ENCODE measurements around the gene LACTB. TPM values are rescaled to one million over a fixed set of nuclear protein-coding genes. Genes with fewer than 3 reads are reported as not detected.
A peak's percentile ranks its signal among the peaks of the same experiment; 100 is the strongest.

Gene LACTB
- total and polyA plus RNA-seq, 12 donors: 15.4 to 68.2 (median 32.8) TPM

DNA sequence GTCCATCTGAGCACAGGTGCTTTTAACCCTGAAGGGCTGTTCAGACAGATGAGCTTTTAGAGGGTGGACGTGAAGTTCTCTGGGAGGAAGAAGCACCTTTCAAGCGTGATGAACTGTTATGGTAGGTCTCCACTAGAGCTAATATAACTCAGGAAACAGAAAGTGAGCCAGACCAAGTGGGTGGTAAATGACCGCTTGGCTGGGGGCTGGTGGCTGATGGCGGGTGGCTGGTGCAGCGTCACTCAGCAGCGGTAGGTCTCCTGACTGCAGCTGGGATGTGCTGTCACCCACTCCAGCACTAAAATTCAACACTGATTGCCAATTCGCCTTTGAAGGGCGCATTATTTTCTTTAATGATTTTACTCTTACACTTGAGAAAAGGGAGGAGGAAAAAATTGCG is 31.2 kb upstream of the LACTB start:
- Histone ChIP-seq H3K36me3 (replicated peaks in 1 of 2) (no peaks in the 10 kb centered on the region), H3K4me1 (replicated peaks in 1 of 2) (peaks cover 0 to 10% of the 10 kb centered on the region in 2 donors), H3K4me3 (no peak overlapping the region), H3K27me3 (no peaks in the 10 kb centered on the region), H3K9me3 (replicated peaks in 1 of 3) (no peaks in the 10 kb centered on the region), H3K27ac (no peak overlapping the region)
- WGBS, 4 donors: 92 to 97% (median 93%) methylated on average over 9 of the region's 9 CpGs
- intact Hi-C loops (cut with DNase I): loop anchor here (5.0 to 10.0 kb wide), 3 partner anchors 43 to 308 kb away; no protein-coding TSS in a partner anchor
- TF ChIP-seq POLR2A (IDR thresholded peaks at IDR 0.05): no peak
- TF ChIP-seq, protein P1, sequence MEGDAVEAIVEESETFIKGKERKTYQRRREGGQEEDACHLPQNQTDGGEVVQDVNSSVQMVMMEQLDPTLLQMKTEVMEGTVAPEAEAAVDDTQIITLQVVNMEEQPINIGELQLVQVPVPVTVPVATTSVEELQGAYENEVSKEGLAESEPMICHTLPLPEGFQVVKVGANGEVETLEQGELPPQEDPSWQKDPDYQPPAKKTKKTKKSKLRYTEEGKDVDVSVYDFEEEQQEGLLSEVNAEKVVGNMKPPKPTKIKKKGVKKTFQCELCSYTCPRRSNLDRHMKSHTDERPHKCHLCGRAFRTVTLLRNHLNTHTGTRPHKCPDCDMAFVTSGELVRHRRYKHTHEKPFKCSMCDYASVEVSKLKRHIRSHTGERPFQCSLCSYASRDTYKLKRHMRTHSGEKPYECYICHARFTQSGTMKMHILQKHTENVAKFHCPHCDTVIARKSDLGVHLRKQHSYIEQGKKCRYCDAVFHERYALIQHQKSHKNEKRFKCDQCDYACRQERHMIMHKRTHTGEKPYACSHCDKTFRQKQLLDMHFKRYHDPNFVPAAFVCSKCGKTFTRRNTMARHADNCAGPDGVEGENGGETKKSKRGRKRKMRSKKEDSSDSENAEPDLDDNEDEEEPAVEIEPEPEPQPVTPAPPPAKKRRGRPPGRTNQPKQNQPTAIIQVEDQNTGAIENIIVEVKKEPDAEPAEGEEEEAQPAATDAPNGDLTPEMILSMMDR (IDR thresholded peaks at IDR 0.05): no peak
- DNase-seq: no peak

GRCh38 chr15:63090887-63091286 is 30.8 kb upstream of the LACTB start:
- Histone ChIP-seq H3K27ac (no peak overlapping the region), H3K36me3 (replicated peaks in 1 of 2) (no peaks in the 10 kb centered on the region), H3K4me1 (replicated peaks in 1 of 2) (peaks cover 0 to 10% of the 10 kb centered on the region in 2 donors), H3K9me3 (replicated peaks in 1 of 3) (no peaks in the 10 kb centered on the region), H3K27me3 (no peaks in the 10 kb centered on the region), H3K4me3 (no peak overlapping the region)
- DNase-seq: no peak
- intact Hi-C loops (cut with DNase I): loop anchor here (5.0 to 10.0 kb wide), 3 partner anchors 44 to 309 kb away; no protein-coding TSS in a partner anchor
- WGBS, 4 donors: 88 to 94% (median 91%) methylated on average over 9 to 10 of the region's 10 CpGs
- no peak for TF ChIP-seq POLR2A (IDR thresholded peaks at IDR 0.05)
- TF ChIP-seq, protein P1 (IDR thresholded peaks at IDR 0.05): no peak

DNA sequence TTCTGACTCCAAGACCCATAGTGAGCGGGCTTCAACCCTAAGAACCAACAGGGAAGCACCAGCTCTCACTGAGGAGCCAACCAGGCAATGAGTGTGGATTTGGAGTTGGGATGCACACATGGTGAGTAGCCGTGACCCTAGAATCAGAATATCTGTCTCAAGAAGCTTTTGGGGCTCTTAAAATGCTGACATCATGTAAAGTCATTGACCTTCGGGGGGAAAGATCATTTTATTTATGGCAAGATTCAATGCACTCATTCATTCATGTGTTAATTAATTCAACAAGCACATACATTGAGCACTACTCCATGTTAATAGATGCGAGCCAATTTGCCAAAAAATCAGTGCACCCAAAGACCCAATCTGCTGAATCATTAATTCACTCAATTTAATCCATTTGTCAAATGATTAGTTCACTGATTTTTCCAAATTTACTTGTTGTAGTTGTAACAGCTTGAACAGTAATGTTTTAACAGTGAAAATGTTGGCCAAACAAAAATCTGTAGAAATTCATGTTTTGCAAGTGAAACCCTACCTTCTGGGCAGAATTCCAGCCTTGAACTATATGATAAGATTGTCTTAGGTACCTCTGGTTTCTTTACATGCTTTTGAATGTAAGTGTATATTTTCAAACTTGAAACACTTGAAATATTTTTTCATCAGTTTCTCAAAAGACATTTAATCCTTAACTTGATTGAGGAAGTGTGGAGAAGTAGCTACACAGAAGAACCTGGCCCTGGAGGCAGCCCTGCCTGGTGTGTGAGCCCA is 29.8 kb upstream of the LACTB start:
- H3K36me3 ChIP-seq (replicated peaks in 1 of 2): no peaks in the 10 kb centered on the region
- TF ChIP-seq, protein P1 (IDR thresholded peaks at IDR 0.05): no peak
- no peak for TF ChIP-seq POLR2A (IDR thresholded peaks at IDR 0.05)
- intact Hi-C loops (cut with DNase I): loop anchor here (5.0 to 10.0 kb wide), 3 partner anchors 45 to 310 kb away; no protein-coding TSS in a partner anchor
- H3K4me1 ChIP-seq (replicated peaks in 1 of 2): peaks cover 0 to 10% of the 10 kb centered on the region in 2 donors
- 65 to 72% (median 67%) methylated on average over 4 of the region's 4 CpGs for WGBS, 4 donors
- H3K27ac ChIP-seq: no peak overlapping the region
- H3K4me3 ChIP-seq: no peak overlapping the region
- no peaks in the 10 kb centered on the region for H3K27me3 ChIP-seq
- no peaks in the 10 kb centered on the region for H3K9me3 ChIP-seq (replicated peaks in 1 of 3)
- no peak for DNase-seq

GRCh38 chr15:63093486-63094205 is 28.0 kb upstream of the LACTB start:
- intact Hi-C loops (cut with DNase I): loop anchor here (5.0 to 10.0 kb wide), 3 partner anchors 46 to 311 kb away; no protein-coding TSS in a partner anchor
- no peak for TF ChIP-seq POLR2A (IDR thresholded peaks at IDR 0.05)
- TF ChIP-seq, protein P1 (IDR thresholded peaks at IDR 0.05): peak; percentile 61 to 95 (median 93)
- no peaks in the 10 kb centered on the region for H3K9me3 ChIP-seq (replicated peaks in 1 of 3)
- no peaks in the 10 kb centered on the region for H3K36me3 ChIP-seq (replicated peaks in 1 of 2)
- no peaks in the 10 kb centered on the region for H3K27me3 ChIP-seq
- H3K27ac ChIP-seq: no peak overlapping the region
- H3K4me1 ChIP-seq (replicated peaks in 1 of 2): peaks cover 0 to 5% of the 10 kb centered on the region in 2 donors
- no peak overlapping the region for H3K4me3 ChIP-seq
- 19 to 25% (median 22%) methylated on average over 6 of the region's 6 CpGs for WGBS, 4 donors
- DNase-seq: peak; percentile 78 to 94 (median 86)
